Measurements from ENCODE around the gene HLA-DRB1. TPM values are rescaled to one million over a fixed set of nuclear protein-coding genes. Genes with fewer than 3 reads are reported as not detected.

HLA-DRB1 gene
- total RNA-seq, 1 donor from 2014 or later, result not detected

DNA sequence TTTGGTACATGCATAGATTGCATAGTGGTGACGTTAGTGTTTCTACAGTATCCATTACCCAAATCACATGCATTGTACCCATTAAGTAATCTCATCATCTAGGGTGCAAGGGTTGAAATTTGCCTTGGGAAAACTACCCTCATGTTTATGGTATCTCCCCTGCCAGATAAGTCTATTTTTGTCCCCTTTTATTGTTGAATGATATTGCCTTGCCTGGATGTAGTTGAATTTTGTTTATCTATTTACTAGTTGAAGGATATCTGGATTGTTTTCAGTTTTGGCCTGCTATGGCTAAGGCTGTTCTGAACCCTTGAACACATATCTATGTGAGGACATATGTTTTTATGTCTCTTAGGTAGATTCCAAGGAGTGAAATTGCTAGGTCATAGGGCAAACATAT lies 13.4 kb downstream of the HLA-DRB1 start:
- TF ChIP-seq, protein P1, sequence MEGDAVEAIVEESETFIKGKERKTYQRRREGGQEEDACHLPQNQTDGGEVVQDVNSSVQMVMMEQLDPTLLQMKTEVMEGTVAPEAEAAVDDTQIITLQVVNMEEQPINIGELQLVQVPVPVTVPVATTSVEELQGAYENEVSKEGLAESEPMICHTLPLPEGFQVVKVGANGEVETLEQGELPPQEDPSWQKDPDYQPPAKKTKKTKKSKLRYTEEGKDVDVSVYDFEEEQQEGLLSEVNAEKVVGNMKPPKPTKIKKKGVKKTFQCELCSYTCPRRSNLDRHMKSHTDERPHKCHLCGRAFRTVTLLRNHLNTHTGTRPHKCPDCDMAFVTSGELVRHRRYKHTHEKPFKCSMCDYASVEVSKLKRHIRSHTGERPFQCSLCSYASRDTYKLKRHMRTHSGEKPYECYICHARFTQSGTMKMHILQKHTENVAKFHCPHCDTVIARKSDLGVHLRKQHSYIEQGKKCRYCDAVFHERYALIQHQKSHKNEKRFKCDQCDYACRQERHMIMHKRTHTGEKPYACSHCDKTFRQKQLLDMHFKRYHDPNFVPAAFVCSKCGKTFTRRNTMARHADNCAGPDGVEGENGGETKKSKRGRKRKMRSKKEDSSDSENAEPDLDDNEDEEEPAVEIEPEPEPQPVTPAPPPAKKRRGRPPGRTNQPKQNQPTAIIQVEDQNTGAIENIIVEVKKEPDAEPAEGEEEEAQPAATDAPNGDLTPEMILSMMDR (conservative IDR thresholded peaks at IDR 0.05; ENCODE audit: low read depth, low read length), result no peak
- no peak for DNase-seq (ENCODE audit: low read depth)
- H3K4me3 ChIP-seq (ENCODE audit: low read depth, low read length), result no peak overlapping the region

DNA sequence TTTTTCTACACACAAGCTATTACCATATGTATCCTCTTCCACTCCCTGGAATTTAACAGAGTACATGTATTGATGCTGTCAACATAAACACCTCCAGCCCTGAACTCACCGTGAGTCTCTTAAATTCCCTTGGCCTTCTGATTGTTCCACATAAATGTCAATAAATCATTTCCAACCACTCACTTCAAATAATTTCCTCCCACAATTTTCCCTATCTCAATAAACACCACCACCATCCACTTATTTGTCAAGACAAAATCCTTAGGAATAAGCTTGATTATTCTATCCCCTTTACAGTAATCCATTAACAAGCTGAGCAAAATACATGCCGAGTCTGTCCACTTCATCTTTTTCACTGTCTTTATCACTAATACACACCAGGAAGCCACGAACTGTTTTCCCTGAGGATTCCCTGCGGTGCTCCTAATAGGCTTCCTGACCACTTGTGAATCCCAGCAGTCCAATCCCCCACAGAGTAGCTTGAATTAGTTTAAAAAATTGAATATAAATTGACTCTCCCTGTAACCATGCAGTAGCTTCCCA lies 19.2 kb downstream of the HLA-DRB1 start:
- TF ChIP-seq, protein P1 (conservative IDR thresholded peaks at IDR 0.05; ENCODE audit: low read depth, low read length), result no peak
- H3K4me3 ChIP-seq (ENCODE audit: low read depth, low read length), result no peak overlapping the region
- no peak for DNase-seq (ENCODE audit: low read depth)

DNA sequence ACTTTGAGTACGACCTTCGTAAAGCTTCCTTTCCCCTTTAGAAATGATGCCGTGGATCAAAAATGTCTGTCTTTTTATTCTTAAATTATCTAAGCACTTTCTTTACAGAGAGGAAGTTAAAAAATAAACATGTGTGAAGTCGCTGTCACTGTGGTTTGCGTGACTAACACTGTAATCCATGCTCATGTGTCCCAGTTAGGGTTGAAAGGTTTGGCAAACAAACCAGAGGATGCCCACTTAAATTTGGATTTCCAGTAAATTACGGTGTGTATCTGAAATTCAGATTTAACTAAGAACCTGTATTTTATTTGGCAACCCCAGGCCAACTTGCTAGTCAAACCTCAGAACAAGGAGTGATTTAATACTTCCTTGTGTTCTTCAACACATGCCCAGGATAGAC lies 21.1 kb downstream of the HLA-DRB1 start:
- DNase-seq (ENCODE audit: low read depth), result no peak
- TF ChIP-seq, protein P1 (conservative IDR thresholded peaks at IDR 0.05; ENCODE audit: low read depth, low read length), result no peak
- no peak overlapping the region for H3K4me3 ChIP-seq (ENCODE audit: low read depth, low read length)

DNA sequence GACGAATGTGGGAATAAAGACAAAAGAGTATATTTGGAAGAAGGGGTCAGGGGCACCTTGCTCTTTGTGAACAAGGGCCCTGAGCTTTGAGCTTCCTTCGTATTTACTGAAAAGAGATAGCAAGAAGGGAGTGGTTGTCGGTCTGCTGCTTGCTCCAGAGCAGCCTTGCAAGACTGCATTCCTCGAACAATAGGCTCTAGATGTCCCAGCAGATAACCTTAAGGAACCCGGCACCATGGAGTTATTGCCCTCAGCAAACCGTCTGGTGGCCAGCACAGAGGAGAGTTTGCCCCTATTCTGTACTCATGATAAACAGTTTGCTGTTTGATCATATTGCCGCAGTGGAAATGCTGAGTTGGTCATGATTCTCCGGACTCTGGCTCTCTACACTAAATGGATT lies 22.7 kb downstream of the HLA-DRB1 start:
- no peak overlapping the region for H3K4me3 ChIP-seq (ENCODE audit: low read depth, low read length)
- no peak for DNase-seq (ENCODE audit: low read depth)
- TF ChIP-seq, protein P1 (conservative IDR thresholded peaks at IDR 0.05; ENCODE audit: low read depth, low read length), result no peak

DNA sequence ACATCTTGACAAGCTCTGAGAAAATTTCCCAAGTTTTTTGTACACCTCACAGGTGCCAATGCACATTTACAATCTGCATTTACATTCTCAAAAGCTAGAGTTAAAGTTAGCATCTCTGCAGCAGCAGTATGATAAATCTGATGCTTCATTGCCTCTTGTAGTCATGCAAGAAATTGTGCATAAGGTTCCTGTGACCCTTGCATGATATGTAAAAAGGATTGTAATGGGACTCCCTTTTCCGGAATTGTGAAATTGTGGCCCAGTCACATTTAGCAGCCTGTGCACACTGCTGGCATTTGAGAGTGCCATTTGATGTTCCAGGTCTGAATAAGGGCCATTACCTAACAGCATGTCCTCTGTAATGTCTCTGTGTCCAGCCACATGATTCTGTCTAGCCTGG lies 24.1 kb downstream of the HLA-DRB1 start:
- DNase-seq (ENCODE audit: low read depth), result no peak
- no peak overlapping the region for H3K4me3 ChIP-seq (ENCODE audit: low read depth, low read length)
- TF ChIP-seq, protein P1 (conservative IDR thresholded peaks at IDR 0.05; ENCODE audit: low read depth, low read length), result no peak

DNA sequence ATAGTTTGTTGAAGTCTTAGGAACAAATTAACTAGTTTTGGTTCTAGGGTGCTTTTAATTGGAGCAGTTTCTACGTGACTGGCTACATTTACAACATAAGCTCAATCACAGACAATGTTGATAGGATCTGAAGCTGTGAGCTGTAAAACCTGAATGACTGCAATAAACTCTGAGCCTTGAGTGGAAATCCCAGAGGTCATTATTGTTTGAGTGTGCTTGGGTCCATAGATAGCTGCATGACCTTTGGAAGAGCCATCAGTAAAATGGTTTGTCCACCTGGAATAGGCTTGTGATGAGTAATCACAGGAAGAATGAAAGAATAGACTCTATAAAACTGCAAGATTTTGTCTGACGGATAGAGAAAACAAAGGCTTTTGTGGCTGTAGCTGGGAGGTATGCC lies 26.7 kb downstream of the HLA-DRB1 start:
- DNase-seq (ENCODE audit: low read depth), result no peak
- TF ChIP-seq, protein P1 (conservative IDR thresholded peaks at IDR 0.05; ENCODE audit: low read depth, low read length), result no peak

DNA sequence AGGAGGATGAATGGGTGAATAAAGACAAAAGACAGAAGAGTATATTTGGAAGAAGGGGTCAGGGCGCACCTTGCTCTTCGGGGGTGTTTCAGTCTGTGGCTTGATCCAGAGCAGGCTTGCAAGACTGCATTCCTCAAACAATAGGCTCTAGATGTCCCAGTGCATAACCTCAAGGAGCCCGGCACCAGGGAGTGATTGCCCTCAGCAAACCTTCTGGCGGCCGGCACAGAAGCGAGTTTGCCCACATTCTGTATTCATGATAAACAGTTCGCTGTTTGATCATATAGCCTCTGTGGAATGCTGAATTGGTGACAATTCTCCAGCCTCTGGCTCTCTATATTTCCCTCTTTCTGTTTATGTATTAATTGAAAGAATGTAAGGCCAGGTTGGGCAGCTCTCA lies 29.9 kb downstream of the HLA-DRB1 start:
- H3K4me3 ChIP-seq (ENCODE audit: low read depth, low read length), result no peak overlapping the region
- DNase-seq (ENCODE audit: low read depth), result no peak
- TF ChIP-seq, protein P1 (conservative IDR thresholded peaks at IDR 0.05; ENCODE audit: low read depth, low read length), result no peak

More for the DNA sequence above, 26.7 kb downstream of the HLA-DRB1 start:
- no peak overlapping the region for H3K4me3 ChIP-seq (ENCODE audit: low read depth, low read length)
